Smooth muscle cell (in vitro differentiated cells): ENCODE measurements around the gene LRP1. TPM values are rescaled to one million over a fixed set of nuclear protein-coding genes. Genes with fewer than 3 reads are reported as not detected.

Source experiments
- DNase-seq: peaks from one replicate; lab custom pipeline; 2025; ENCODE audit not compliant: unreplicated experiment; lab: John Stamatoyannopoulos, UW
- H2AFZ ChIP-seq: fragments of 200-600 bp; sonication (generic); 2 replicates; pipeline ENCODE4 v1.6.0; 2016; ENCODE audit warnings: antibody characterized with exemption, low read depth, mild to moderate bottlenecking
- H3F3A ChIP-seq: fragments of 200-600 bp; sonication (generic); 2 replicates; pipeline ENCODE4 v1.6.0; 2017; ENCODE audit warnings: antibody characterized with exemption, low read depth
- H3K27ac ChIP-seq: fragments of 200-600 bp; sonication (generic); 2 replicates; pipeline ENCODE4 v1.5.1; 2016; ENCODE audit warnings: low read depth, mild to moderate bottlenecking
- H3K27me3 ChIP-seq: fragments of 200-600 bp; sonication (generic); 2 replicates; pipeline ENCODE4 v1.6.1; 2016; ENCODE audit warnings: low read depth, mild to moderate bottlenecking
- H3K36me3 ChIP-seq: fragments of 200-600 bp; sonication (generic); 2 replicates; pipeline ENCODE4 v1.5.1; 2016; ENCODE audit warnings: low read depth
- H3K4me1 ChIP-seq: fragments of 200-600 bp; sonication (generic); 2 replicates; pipeline ENCODE4 v1.5.1; 2016; ENCODE audit warnings: low read depth
- H3K4me2 ChIP-seq: fragments of 200-600 bp; sonication (generic); 2 replicates; pipeline ENCODE4 v1.6.0; 2016; ENCODE audit warnings: mild to moderate bottlenecking
- H3K4me3 ChIP-seq: fragments of 200-600 bp; sonication (generic); 2 replicates; pipeline ENCODE4 v1.5.1; 2016; ENCODE audit warnings: mild to moderate bottlenecking
- H3K79me2 ChIP-seq: fragments of 200-600 bp; sonication (generic); 2 replicates; pipeline ENCODE4 v1.6.0; 2016; ENCODE audit warnings: low read depth, mild to moderate bottlenecking
- H3K9ac ChIP-seq: fragments of 200-600 bp; sonication (generic); 2 replicates; pipeline ENCODE4 v1.6.0; 2016; ENCODE audit warnings: low read depth
- H3K9me3 ChIP-seq: fragments of 200-600 bp; sonication (generic); replicated peaks from 2 replicates; pipeline ENCODE4 v1.5.1; 2016; ENCODE audit warnings: low read depth
- H4K20me1 ChIP-seq: fragments of 200-600 bp; sonication (generic); 2 replicates; pipeline ENCODE4 v1.6.0; 2016; ENCODE audit warnings: low read depth
- CTCF ChIP-seq: fragments of 200-600 bp; sonication (generic); IDR thresholded peaks from 2 replicates; pipeline ENCODE4 v1.5.1; 2017; ENCODE audit warnings: borderline replicate concordance, mild to moderate bottlenecking, antibody characterized with exemption; ENCODE audit not compliant: insufficient read depth, poor library complexity, severe bottlenecking
- WGBS: methylation state at CpG from one replicate; pipeline ENCODE4 v1.1.7; 2016; ENCODE audit warnings: low lambda C conversion rate; 5-methylcytosine and 5-hydroxymethylcytosine counted together
- polyA plus RNA-seq: library from polyadenylated mRNA; unstranded; fragments of >200 nt; fragmentation: Nextera tagmentation; extraction: Ambion mirVana; gene quantifications from 2 replicates; pipeline ENCODE4 v1.2.1, GENCODE V29; 2016
- total RNA-seq: library from RNA; depleted of rRNA; stranded (reverse); fragments of >200 nt; gene quantifications from 2 replicates; pipeline ENCODE4 v1.2.3, GENCODE V29; 2014

LRP1 gene
- total and polyA plus RNA-seq, 2 experiments from 2014 or later: 75.3 to 95.4 TPM

DNA sequence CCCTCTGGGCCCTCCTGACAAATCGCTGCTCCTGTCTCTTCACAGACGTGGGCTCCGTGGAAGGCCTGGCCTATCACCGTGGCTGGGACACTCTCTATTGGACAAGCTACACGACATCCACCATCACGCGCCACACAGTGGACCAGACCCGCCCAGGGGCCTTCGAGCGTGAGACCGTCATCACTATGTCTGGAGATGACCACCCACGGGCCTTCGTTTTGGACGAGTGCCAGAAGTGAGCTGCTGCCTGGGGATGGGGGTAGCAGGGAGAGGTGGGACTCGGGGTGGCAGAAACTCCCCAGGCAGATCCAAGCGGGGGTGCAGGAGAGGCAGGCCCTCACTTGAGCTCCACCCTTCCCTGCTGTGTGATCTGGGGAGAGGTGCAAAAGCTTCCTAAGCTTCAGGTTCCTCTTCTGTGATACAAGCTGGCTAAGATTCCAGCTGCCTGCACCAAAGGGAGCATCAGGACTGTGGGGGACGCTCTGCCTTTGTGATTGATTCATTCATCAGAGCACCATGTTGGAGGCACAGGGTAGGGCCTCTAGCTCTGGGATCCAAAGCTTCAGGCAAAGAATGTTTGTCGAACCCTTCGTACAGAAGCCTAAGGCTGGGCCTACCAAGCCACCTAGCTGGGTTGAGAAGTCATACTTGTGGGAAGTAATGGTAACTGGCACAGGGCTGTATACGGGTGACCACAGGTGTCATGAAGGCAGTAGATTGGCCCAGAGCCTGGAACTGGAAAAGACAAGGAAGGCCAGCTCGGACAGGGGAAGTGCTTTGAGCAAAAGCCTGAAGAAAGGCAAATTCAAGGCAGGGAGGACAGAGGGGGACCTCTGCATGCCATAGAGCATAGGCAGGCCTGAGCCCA is 59.2 kb downstream of the LRP1 start:
- Histone ChIP-seq H2AFZ (no peak overlapping the region), H3K79me2 (no peaks in the 10 kb centered on the region), H3K9me3 (no peaks in the 10 kb centered on the region), H3K9ac (no peak overlapping the region), H4K20me1 (peaks cover 26% of the 10 kb centered on the region), H3K4me1 (no peaks in the 10 kb centered on the region), H3K27ac (no peak overlapping the region), H3F3A (no peaks in the 10 kb centered on the region), H3K27me3 (no peaks in the 10 kb centered on the region), H3K4me2 (no peak overlapping the region), H3K4me3 (no peak overlapping the region), H3K36me3 (no peaks in the 10 kb centered on the region)
- WGBS: 89% methylated on average over 21 of the region's 21 CpGs
- TF ChIP-seq CTCF: no peak
- no peak for DNase-seq

DNA sequence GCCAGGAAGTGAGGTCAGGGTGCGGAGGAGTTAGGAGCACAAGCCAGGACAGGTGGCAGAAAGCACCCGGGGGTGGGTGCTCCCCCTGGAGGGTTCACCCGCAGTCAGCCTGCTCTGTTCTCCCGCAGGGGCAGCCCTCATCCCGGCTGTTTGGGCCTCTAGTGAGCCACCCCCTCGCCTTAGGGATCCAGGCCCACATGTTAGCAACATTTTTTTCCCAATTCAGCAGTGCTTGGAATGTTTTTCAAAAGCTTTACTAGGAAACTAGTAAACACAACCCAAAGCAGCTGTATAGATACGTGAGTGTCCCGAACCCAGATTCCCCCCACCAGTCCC is 59.8 kb downstream of the LRP1 start:
- WGBS: 94% methylated on average over 8 of the region's 8 CpGs
- no peak overlapping the region for H2AFZ ChIP-seq
- no peak overlapping the region for H3K27ac ChIP-seq
- no peaks in the 10 kb centered on the region for H3K36me3 ChIP-seq
- peaks cover 26% of the 10 kb centered on the region for H4K20me1 ChIP-seq
- no peak for TF ChIP-seq CTCF
- no peaks in the 10 kb centered on the region for H3K79me2 ChIP-seq
- DNase-seq: no peak
- H3K4me2 ChIP-seq: no peak overlapping the region
- no peaks in the 10 kb centered on the region for H3K4me1 ChIP-seq
- H3K9me3 ChIP-seq: no peaks in the 10 kb centered on the region
- no peak overlapping the region for H3K4me3 ChIP-seq
- no peaks in the 10 kb centered on the region for H3F3A ChIP-seq
- no peak overlapping the region for H3K9ac ChIP-seq
- H3K27me3 ChIP-seq: no peaks in the 10 kb centered on the region

GRCh38 chr12:57190037-57190436 is 61.8 kb downstream of the LRP1 start:
- Histone ChIP-seq H3K9ac (no peak overlapping the region), H3K9me3 (no peaks in the 10 kb centered on the region), H3K4me3 (no peak overlapping the region), H3K27ac (no peak overlapping the region), H2AFZ (no peak overlapping the region), H3K4me2 (no peak overlapping the region), H3K79me2 (no peaks in the 10 kb centered on the region), H3K4me1 (no peaks in the 10 kb centered on the region), H3K36me3 (no peaks in the 10 kb centered on the region), H3F3A (no peaks in the 10 kb centered on the region), H4K20me1 (peaks cover 31% of the 10 kb centered on the region), H3K27me3 (no peaks in the 10 kb centered on the region)
- no peak for DNase-seq
- WGBS: 98% methylated on average over 6 of the region's 6 CpGs
- no peak for TF ChIP-seq CTCF

GRCh38 chr12:57190821-57191220 is 62.5 kb downstream of the LRP1 start:
- WGBS: 96% methylated on average over 23 of the region's 23 CpGs
- H4K20me1 ChIP-seq: peaks cover 30% of the 10 kb centered on the region

More at GRCh38 chr12:57190821-57191220, 62.5 kb downstream of the LRP1 start:
- H3K79me2 ChIP-seq: no peaks in the 10 kb centered on the region
- H3K27ac ChIP-seq: no peak overlapping the region
- no peak overlapping the region for H3K4me3 ChIP-seq
- H3K4me1 ChIP-seq: no peaks in the 10 kb centered on the region
- no peak overlapping the region for H3K9ac ChIP-seq
- no peak for DNase-seq
- peaks cover 6% of the 10 kb centered on the region for H3K36me3 ChIP-seq
- TF ChIP-seq CTCF: no peak
- no peaks in the 10 kb centered on the region for H3K27me3 ChIP-seq
- H3K9me3 ChIP-seq: no peaks in the 10 kb centered on the region
- H3K4me2 ChIP-seq: no peak overlapping the region
- H2AFZ ChIP-seq: no peak overlapping the region
- H3F3A ChIP-seq: no peaks in the 10 kb centered on the region
